ENCODE measurements around the gene PSTPIP2.

DNA sequence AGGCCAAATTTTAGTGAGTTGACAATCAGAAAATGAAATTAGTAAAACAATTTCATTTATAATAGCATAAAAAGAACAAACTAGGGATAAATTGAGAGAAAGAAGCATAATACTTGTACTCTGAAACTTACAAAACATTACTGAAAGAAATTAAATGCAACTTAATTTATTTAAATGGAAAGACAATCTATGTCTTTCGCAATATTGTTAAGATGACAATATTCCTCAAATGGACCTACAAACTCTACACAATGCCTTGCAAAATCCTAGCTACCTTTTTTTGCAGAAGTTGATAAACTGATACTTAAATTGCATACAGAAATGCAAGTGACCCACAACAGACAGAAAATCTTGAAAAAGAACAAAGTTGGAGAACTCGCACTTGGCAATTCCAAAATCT is 114.0 kb downstream of the PSTPIP2 start:
- TF ChIP-seq, protein P1, sequence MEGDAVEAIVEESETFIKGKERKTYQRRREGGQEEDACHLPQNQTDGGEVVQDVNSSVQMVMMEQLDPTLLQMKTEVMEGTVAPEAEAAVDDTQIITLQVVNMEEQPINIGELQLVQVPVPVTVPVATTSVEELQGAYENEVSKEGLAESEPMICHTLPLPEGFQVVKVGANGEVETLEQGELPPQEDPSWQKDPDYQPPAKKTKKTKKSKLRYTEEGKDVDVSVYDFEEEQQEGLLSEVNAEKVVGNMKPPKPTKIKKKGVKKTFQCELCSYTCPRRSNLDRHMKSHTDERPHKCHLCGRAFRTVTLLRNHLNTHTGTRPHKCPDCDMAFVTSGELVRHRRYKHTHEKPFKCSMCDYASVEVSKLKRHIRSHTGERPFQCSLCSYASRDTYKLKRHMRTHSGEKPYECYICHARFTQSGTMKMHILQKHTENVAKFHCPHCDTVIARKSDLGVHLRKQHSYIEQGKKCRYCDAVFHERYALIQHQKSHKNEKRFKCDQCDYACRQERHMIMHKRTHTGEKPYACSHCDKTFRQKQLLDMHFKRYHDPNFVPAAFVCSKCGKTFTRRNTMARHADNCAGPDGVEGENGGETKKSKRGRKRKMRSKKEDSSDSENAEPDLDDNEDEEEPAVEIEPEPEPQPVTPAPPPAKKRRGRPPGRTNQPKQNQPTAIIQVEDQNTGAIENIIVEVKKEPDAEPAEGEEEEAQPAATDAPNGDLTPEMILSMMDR (IDR thresholded peaks at IDR 0.05) = no peak
- no peak for TF ChIP-seq POLR2A (IDR thresholded peaks at IDR 0.05)

All from right lobe of liver (tissue), 4 donors.